22Rv1 (cell line): ENCODE measurements around the gene OR52N1.

Source experiments
- H3K27ac ChIP-seq: fragments of 450-650 bp; 2 replicates; pipeline ENCODE4 v1.5.1; 2017
- CTCF ChIP-seq: fragments of 450-650 bp; IDR thresholded peaks from 2 replicates; pipeline ENCODE4 v1.5.1; 2017; ENCODE audit warnings: mild to moderate bottlenecking
- ZFX ChIP-seq: fragments of 450-650 bp; IDR thresholded peaks from 2 replicates; pipeline ENCODE4 v1.6.1; 2017; ENCODE audit warnings: antibody characterized with exemption, borderline replicate concordance

The OR52N1 gene

GRCh38 chr11:5767056-5767455, 24.0 kb downstream of the OR52N1 start:
- H3K27ac ChIP-seq: no peak overlapping the region
- TF ChIP-seq ZFX: no peak

- no peak within 1 kb of the TSS for H3K27ac ChIP-seq
- no peak for TF ChIP-seq CTCF
- TF ChIP-seq ZFX: no peak
Measured at GRCh38 chr11:5753943-5754342, 37.1 kb downstream of the OR52N1 start, which contains the start of gene OR52N4. Gene OR52N4 (plus strand): TSS chr11:5754243. CDS start chr11:5754741, 498 bp downstream.

DNA sequence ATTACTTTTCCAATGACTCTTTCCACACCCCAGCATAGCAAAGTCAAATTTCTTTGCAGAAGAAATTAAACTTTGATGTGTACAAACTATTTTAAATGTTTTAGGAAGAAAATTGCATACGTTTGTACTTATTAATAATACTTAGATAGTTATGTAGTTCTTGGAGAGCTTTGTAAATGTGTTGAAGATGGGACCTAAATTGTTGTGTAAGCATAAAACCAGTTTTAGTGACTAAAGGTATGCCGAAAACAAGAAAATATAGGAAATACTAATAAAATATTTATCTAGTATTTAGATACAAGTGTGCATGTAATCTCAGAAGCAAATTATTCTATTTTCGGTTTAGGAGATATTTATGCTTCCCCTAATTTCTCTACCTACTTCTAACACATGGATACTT, 41.2 kb downstream of the OR52N1 start:
- no peak overlapping the region for H3K27ac ChIP-seq

GRCh38 chr11:5746614-5747013, 44.5 kb downstream of the OR52N1 start:
- H3K27ac ChIP-seq: no peak overlapping the region
- TF ChIP-seq CTCF: no peak
- no peak for TF ChIP-seq ZFX

More for the DNA sequence above, 41.2 kb downstream of the OR52N1 start:
- TF ChIP-seq CTCF (no peak), ZFX (no peak)

GRCh38 chr11:5738431-5738830, 52.6 kb downstream of the OR52N1 start:
- TF ChIP-seq CTCF: no peak
- no peak for TF ChIP-seq ZFX
- no peak overlapping the region for H3K27ac ChIP-seq

DNA sequence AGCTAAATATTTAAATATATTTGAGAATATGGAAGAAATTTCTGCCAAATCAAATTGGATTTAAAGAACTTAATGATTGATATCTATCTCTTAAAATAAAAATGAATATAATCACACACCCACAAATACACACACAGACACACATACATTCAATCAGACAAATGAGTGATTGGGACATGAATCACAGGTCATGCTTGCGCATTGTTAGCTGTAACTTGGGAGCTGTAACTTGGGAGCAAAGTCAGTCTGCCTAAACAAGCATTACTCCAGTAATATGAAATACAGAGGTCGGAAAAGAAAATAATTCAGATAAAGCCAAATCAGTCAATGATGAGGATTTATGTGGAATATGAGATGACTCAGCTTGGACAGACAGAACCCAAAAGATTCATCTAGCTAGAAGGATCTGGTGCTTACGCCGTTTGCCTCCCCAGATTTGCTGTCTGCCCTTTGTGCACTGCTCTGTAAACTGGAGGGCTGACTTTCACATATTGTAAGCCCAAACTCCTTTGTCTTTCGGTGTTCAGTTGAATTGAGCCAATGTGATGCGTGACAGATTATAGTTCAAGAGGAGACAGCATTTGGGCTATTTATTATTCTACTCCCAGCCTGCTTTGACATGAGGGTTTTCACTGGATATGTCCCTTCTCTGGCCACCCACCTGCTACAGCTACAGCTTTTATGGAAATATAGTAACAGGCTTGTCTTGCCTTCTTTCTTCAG, 53.2 kb downstream of the OR52N1 start:
- no peak overlapping the region for H3K27ac ChIP-seq
- no peak for TF ChIP-seq CTCF
- TF ChIP-seq ZFX: no peak

DNA sequence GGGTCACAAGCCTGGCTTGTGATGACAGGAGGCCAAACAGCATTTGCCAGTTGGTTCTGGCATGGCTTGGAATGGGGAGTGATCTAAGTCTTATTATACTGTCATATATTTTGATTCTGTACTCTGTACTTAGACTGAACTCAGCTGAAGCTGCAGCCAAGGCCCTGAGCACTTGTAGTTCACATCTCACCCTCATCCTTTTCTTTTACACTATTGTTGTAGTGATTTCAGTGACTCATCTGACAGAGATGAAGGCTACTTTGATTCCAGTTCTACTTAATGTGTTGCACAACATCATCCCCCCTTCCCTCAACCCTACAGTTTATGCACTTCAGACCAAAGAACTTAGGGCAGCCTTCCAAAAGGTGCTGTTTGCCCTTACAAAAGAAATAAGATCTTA, 54.0 kb downstream of the OR52N1 start:
- TF ChIP-seq ZFX (no peak), CTCF (no peak)
- no peak overlapping the region for H3K27ac ChIP-seq
